ENCODE data around the gene LMNTD1.
"Not testable (repeated sequence)": the region's sequence is repeated elsewhere in the genome, so short reads cannot be mapped to it uniquely, and the experiment has no call there.

LMNTD1 gene, protein sequence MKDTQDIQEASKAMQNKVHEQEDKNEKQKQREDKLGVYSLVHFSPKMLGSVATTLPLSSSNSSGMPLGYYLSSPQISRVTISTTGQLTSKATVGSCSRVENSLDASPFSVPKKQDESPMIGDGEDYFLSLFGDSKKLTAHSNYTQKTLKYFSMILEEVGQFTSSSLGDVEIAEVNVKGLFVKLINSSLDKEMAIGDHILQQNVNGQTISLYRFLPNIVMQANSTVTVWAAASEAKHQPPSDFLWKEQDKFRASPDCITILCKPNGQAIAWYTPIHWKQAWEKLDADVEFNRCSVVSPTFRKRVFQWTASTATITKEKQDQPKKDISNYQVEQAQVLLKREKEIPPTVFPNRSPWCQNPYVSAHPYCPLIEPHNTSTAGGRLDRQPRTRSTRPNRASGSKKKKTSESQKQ

GRCh38 chr12:25553098-25553497, at the start of gene LMNTD1:
Gene LMNTD1 (minus strand): TSS chr12:25553283. CDS start chr12:25552959, 324 bp downstream.
- no peak for DNase-seq

DNA sequence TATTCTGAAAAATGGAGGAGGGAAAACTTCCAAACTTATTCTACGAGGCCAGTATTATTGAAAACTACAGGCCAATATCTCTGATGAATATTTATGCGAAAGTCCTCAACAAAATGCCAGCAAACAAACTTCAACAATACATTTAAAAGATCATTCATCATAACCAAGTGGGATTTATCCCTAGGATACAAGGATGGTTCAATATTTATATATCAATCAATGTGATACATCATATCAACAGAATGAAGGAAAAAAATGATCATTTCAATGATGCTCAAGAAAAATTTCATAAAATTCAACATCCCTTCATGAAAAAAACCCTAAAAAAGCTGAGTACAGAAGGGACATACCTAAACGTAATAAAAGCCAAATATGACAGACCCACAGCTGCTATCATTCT, 45.9 kb upstream of the LMNTD1 start:
- DNase-seq: no peak

DNA sequence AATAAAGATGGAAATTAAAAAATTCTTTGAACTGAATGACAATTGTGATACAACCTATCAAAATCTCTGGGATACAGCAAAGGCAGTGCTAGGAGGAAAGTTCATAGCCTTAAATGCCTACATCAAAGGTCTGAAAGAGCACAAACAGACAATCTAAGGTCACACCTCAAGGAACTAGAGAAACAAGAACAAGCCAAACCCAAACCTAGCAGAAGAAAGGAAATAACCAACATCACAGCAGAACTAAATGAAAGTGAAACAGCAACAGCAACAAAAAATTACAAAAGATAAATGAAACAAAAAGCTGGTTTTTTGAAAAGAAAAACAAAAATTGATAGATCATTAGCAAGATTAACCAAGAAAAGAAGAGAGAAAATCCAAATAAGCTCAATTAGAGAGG, 42.4 kb upstream of the LMNTD1 start:
- not testable (repeated sequence) for DNase-seq

DNA sequence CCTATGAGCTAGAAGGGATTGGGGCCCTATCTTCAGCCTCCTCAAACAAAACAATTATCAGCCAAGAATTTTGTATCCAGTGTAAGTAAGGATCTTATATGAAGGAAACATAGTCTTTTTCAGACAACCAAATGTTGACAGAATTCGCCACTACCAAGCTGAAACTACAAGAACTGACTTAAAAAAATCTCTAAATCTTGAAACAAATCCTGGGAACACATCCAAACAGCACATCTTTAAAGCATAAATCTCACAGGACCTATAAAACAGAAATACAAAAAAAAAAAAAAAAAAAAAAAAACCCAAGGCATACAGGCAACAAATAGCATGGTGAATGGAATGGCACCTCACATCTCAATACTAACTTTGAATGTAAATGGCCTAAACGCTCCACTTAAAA, 41.3 kb upstream of the LMNTD1 start:
- DNase-seq: no peak

DNA sequence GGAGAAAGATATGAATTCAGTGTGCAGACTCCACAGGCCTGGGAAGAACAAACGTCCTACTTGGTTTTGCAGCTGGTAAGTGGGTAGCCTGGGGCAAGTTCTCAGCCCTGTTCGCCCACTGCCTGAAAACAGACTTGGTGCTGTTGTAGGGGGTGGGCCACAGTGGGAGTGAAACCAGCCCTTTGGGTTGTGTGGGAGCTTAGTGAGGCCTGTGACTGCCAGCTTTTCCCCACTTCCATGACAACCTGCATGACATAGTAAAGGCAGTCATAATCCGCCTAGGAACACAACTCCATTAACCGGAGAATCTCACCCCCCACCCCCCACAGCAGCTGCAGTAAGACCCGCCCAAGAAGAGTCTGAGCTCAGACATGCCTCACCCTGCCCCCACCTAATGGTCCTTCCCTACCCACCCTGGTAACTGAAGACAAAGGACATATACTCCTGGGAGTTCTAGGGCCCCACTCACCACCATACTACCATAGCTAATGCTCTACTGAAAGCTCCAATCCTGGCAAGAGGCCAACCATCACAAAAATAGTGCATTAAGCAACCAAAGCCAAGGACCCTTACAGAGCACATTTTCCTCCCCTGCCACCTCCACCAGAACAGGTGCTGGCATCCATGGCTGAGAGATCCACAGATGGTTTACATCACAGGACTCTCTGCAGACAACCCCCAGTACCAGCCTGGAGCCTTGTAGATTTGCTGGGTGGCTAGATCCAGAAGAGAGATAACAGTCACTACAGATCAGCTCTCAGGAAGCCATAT, 39.8 kb upstream of the LMNTD1 start:
- no peak for DNase-seq

- no peak for DNase-seq
Observed at GRCh38 chr12:25591144-25591543, 38.1 kb upstream of the LMNTD1 start.

- no peak for DNase-seq
Observed at GRCh38 chr12:25590011-25590721, 37.1 kb upstream of the LMNTD1 start.

DNA sequence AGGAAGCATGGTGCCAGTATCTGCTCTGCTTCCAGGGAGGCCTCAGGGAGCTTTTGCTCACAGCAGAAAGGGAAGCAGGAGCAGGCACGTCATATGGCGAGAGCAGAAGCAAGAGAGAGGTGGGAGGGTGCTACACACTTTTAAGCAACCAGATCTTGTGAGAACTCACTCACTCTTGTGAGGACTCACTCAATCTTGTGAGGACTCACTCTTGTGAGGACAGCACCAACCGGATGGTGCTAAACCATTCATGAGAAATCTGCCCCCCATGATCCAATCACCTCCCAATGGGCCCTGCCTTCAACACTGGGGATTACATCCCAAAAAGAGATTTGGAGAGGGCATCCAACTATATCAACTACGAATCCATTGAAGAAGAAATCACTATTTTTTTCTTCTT, 34.3 kb upstream of the LMNTD1 start:
- no peak for DNase-seq

GRCh38 chr12:25585662-25586061, 32.6 kb upstream of the LMNTD1 start:
- DNase-seq: no peak

DNA sequence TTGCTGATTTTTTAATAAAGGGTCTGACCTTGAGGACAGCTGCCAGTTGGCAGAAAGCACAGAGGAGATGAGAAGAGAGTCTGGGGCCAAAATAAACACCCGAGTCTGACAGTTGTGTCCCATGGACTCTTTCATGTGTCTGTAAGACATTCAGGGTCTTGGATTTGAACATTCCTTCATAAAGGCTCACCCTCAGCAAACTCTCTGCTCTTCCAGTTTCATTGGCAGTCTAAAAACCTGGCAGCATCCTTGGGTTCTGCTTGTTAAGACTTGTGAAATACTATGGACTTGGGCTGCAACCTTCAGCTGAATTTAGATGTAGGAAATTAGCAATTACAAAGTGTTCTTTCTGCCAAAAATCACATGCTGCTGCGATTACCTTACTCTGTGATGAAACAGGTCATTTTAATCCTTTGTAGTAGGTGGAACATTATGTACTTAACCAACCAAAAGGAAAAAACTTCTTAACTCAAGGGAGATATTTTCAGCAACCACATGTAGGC, 32.0 kb upstream of the LMNTD1 start:
- DNase-seq: no peak

DNA sequence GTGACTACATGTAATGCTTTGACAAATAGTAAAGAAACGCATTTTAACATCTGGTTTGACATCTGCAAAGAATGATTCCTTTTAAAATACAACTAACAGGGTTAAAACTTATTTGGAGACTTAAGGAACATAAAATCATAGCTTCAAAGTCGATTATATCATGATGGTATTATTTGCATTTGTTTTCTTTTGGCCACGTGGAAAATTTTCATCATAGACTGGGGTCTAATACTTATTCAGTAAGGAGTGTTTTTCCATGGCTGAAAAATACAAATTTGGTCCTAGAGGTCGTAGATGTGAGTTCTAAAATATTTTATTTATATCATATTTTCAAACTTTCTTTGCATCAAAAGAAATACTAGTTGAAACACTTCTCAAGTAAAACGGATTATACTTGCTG, 31.5 kb upstream of the LMNTD1 start:
- no peak for DNase-seq

DNA sequence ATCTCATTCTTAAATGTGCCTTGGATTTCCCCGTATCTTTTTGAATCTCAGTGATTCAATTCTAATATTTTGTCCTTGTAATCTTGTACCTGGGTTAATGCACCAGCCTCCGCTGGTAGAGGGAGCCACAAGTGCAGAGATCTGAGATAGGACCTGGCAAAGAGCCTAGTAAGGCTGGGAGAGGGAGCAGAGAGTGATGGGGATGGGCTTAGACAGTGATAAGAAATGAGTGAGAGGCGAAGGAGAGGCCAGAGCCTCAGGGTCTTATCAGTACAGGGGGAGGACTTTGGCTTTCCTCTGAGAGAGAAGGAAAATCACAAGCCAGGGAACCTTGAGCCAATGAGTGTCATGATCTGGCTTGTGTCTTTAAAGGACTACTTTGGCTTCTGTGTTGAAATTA, 30.5 kb upstream of the LMNTD1 start:
- DNase-seq: no peak

DNA sequence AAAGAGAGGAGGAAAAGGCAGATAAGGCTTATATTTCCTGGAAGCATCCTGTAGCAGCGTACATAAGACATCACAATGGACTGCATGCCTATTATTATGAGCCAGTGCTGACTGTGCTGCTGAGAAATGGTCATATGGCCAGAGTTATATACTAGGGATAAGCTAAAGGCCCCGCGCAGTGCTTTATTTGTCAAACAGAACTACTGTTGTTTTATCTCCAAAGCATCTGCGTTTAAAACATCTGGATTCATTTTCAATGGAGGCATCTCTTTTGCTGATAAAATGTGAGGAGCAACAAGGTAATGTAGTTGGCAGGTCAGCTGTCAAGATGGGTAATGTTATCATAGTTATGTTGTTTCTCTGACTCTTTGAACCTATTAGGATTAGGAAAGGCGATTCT, 28.0 kb upstream of the LMNTD1 start:
- no peak for DNase-seq

DNA sequence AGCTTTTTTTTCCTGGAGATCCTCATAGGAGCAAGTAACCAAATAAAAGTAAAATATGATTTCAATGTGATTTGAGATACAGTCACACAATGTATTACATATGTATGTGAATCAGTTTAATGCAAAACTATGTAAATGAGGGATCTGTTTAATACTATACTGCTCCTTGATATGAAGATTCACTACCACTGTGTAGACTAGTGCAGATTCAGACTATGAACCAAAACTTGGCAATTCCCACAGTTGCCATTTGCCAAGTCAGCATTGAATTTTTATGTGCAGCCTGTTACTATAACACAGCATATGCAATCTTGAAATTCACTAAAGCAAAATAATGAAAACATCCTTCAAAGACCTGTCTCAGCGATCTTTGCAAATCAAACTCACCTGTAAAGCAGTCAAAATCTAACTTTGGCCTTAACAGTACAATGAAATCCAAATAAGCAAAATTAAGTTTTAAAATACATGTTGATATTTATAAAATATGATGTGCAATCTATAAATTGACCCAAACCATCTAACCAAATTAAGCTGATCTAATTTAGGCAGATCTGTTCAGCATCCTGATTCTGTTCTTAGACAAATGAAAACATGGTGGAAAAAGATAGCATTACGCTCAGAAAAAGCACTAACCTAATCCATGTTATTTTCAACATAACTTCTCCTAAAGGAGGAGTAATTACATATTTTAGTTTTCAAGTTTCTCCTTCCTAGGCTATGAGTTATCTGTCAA, 25.5 kb upstream of the LMNTD1 start:
- no peak for DNase-seq

- no peak for DNase-seq
Observed at GRCh38 chr12:25574761-25575160, 21.7 kb upstream of the LMNTD1 start.

DNA sequence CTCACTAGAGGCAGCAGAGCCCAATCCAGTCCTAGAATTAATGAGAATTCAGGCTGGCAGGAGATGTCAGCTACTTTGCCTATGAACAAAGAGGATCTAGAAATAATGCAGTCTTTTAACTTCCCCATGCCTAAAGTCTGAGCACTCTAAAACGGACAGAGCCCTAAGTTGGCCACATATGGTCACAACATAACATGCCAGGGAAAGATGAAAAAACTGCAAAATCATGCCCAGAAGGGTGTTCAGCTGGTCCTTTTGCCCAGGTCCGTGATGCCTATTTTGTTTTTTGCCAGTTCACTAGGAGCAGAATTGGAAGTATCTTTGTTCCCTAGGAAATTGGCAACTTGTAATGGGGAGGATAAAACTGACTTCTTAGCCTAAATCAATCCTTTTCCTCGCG, 20.3 kb upstream of the LMNTD1 start:
- DNase-seq: no peak

GRCh38 chr12:25570418-25570817, 17.3 kb upstream of the LMNTD1 start:
- no peak for DNase-seq

- DNase-seq: no peak
Observed at GRCh38 chr12:25566202-25566949, 13.3 kb upstream of the LMNTD1 start.

DNA sequence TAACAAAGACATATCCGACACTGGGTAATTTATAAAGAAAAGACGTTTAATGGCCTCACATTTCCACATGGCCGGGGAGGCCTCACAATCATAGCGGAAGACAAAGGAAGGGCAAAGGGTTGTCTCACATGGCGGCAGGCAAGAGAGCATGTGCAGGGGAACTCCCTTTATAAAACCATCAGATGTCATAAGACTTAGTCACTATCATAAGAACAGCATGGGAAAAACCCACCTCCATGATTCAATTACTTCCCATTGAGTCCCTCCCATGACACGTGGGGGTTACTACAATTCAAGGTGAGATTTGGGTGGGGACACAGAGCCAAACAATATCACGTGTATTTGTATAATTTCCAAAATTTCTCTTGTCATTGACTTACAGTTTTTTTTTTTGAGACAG, 5.5 kb upstream of the LMNTD1 start:
- DNase-seq: no peak

GRCh38 chr12:25557830-25558436, 4.8 kb upstream of the LMNTD1 start:
- DNase-seq: peak; percentile 47

DNA sequence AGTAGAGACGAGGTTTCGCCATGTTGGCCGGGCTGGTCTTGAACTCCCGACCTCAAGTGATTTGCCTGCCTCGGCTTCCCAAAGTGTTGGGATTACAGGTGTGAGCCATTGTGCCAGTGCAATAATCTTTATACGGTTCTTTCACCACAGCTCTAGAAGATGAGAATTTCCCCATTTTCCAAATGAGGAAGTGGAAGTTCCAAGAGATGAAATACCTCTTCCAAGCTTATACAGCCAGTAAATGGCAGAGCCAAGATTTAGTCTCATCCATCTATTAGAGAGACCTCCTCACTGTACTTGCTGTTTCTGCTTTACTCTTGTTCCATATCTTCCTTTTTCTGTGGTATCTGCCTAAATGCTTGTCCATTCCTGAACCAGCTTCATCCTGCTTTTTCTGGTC, 3.1 kb upstream of the LMNTD1 start:
- no peak for DNase-seq

DNA sequence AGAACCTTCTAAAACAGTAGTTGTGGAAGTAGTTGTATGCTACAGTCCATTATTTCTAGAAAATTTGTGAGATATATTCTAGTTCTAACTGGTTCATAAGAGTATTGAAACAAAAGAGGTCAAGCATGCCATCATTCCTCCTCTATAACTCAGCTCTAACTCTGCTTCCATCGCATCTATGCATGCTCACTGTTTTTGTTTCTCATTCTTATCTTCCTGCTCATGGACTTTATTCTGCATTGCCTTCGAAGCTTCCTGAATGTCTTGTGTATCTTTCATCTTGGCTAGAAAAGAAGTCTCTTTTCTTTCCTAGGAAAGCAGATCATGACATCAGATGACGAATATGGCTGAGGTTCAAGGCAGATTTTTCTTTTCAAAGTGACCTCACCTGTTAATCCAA, 402 bp downstream of the LMNTD1 start:
- no peak for DNase-seq
